Measurements from ENCODE around the gene MUC20.
"Not testable (repeated sequence)": the region's sequence is repeated elsewhere in the genome, so short reads cannot be mapped to it uniquely, and the experiment has no call there.

MUC20 gene

GRCh38 chr3:195758721-195759353 lies 38.1 kb downstream of the MUC20 start:
- DNase-seq: no peak

GRCh38 chr3:195760345-195761122 lies 39.8 kb downstream of the MUC20 start:
- DNase-seq: no peak

- DNase-seq: no peak
Observed at GRCh38 chr3:195761123-195761566, 40.4 kb downstream of the MUC20 start.

- no peak for DNase-seq
Observed at GRCh38 chr3:195761567-195762248, 40.9 kb downstream of the MUC20 start.

GRCh38 chr3:195762249-195762585 lies 41.4 kb downstream of the MUC20 start:
- DNase-seq: no peak

GRCh38 chr3:195762611-195763010 lies 41.8 kb downstream of the MUC20 start:
- no peak for DNase-seq

- DNase-seq: no peak
Observed at GRCh38 chr3:195763076-195763830, 42.5 kb downstream of the MUC20 start.

GRCh38 chr3:195763843-195764825 lies 43.4 kb downstream of the MUC20 start:
- DNase-seq: no peak

- no peak for DNase-seq
Observed at GRCh38 chr3:195764961-195765706, 44.4 kb downstream of the MUC20 start.

GRCh38 chr3:195766671-195767070 lies 45.9 kb downstream of the MUC20 start:
- no peak for DNase-seq

GRCh38 chr3:195767792-195768191 lies 47.0 kb downstream of the MUC20 start:
- no peak for DNase-seq

- no peak for DNase-seq
Observed at GRCh38 chr3:195768414-195768813, 47.6 kb downstream of the MUC20 start.

- DNase-seq: no peak
Observed at GRCh38 chr3:195768831-195769303, 48.1 kb downstream of the MUC20 start.

- DNase-seq: no peak
Observed at GRCh38 chr3:195769551-195769950, 48.8 kb downstream of the MUC20 start.

- no peak for DNase-seq
Observed at GRCh38 chr3:195770081-195770840, 49.5 kb downstream of the MUC20 start.

GRCh38 chr3:195770841-195771645 lies 50.3 kb downstream of the MUC20 start:
- DNase-seq: not testable (repeated sequence)

GRCh38 chr3:195771646-195772300 lies 51.0 kb downstream of the MUC20 start:
- DNase-seq: no peak

- DNase-seq: no peak
Observed at GRCh38 chr3:195773956-195774537, 53.3 kb downstream of the MUC20 start.

Measured in SIG-M5 (cell line).